K562 (cell line): ENCODE data around the gene TTC9B. TPM values are rescaled to one million over a fixed set of nuclear protein-coding genes. Genes with fewer than 3 reads are reported as not detected.
A peak's percentile ranks its signal among the peaks of the same experiment; 100 is the strongest.

ENCODE experiments used
- RBM22 ChIP-seq: fragments of 200-400 bp; formaldehyde crosslinking; IDR thresholded peaks from 2 replicates; pipeline ENCODE4 v1.6.1; 2018; ENCODE audit warnings: low read length, low read depth; ENCODE audit not compliant: poor library complexity, severe bottlenecking
- RBM34 ChIP-seq: fragments of 200-400 bp; formaldehyde crosslinking; IDR thresholded peaks from 2 replicates; pipeline ENCODE4 v1.6.1; 2018; ENCODE audit warnings: low read length, borderline replicate concordance; ENCODE audit not compliant: insufficient read depth
- SUPT5H ChIP-seq: fragments of 450-650 bp; IDR thresholded peaks from 2 replicates; pipeline ENCODE4 v1.6.1; 2016
- TSC22D4 ChIP-seq: fragments of 450-650 bp; IDR thresholded peaks from 2 replicates; pipeline ENCODE4 v1.6.1; 2016; ENCODE audit warnings: missing genetic modification characterization, missing biosample characterization, control low read depth
- ZNF407 ChIP-seq: fragments of 450-650 bp; IDR thresholded peaks from 2 replicates; pipeline ENCODE4 v1.6.1; 2016; ENCODE audit warnings: low read depth
- polyA plus RNA-seq, 8 experiments: library from polyadenylated mRNA; depleted of rRNA in 4 of 8; stranded (reverse) in 5 of 8; unstranded in 3 of 8; fragments of >200 nt; fragmentation: Nextera tagmentation in 2 of 8; fragmentation: Illumina TruSeq in 1 of 8; extraction: Ambion mirVana in 2 of 8; extraction: Trizol in 1 of 8; gene quantifications; 2 replicates each; pipeline versions ENCODE4 v1.2.1 to v1.2.3, GENCODE V29; 2011 to 2014; ENCODE audit warnings: inconsistent platforms in 1 of 8, missing spikeins in 1 of 8
- total RNA-seq, 7 experiments: library from RNA; depleted of rRNA in 6 of 7; stranded (reverse); fragments of >200 nt in 6 of 7; fragmentation: Illumina TruSeq in 2 of 7; extraction: Trizol in 2 of 7; gene quantifications; 2 replicates each; pipeline versions ENCODE4 v1.2.1 to v1.2.3, GENCODE V29; 2011 to 2021; ENCODE audit warnings: low replicate concordance in 1 of 7

TTC9B gene
- total and polyA plus RNA-seq, 9 of the 15 experiments (the other 6 are each of a cell fraction or from before 2014, with no cell fraction given) = 0.06 to 0.14 TPM; not detected in 7

GRCh38 chr19:40232949-40233810, 15.0 kb upstream of the TTC9B start (continued):
- TF ChIP-seq ZNF407 (no peak), SUPT5H (no peak), RBM34 (no peak), TSC22D4 (tag) (no peak), RBM22 (peak; percentile 37)
